Neural progenitor cell (in vitro differentiated cells): Measurements from ENCODE around the gene C2orf49.

Experiments
- CTCF ChIP-seq: fragments of 200-600 bp; sonication (generic); IDR thresholded peaks from 2 replicates; pipeline ENCODE4 v1.5.1; 2017; ENCODE audit warnings: antibody characterized with exemption, mild to moderate bottlenecking
- EZH2 ChIP-seq: fragments of 200-600 bp; sonication (generic); IDR thresholded peaks from 2 replicates; pipeline ENCODE4 v1.6.1; 2017; ENCODE audit warnings: antibody characterized with exemption, mild to moderate bottlenecking, moderate library complexity

GRCh38 chr2:105324101-105324500, 13.2 kb upstream of the C2orf49 start:
- TF ChIP-seq CTCF, result no peak
- TF ChIP-seq EZH2, result no peak
